NCI-H187 treated with DMSO at 0.1 percent for 48 hours (cell line): ENCODE data around the gene EEF1AKMT4.

Experiments
- DNase-seq: peaks from one replicate; lab custom pipeline; 2025; lab: John Stamatoyannopoulos, UW

EEF1AKMT4 gene

GRCh38 chr3:184298759-184299487, 49.5 kb downstream of the EEF1AKMT4 start, which contains the start of gene PSMD2:
PSMD2 (plus strand) TSS chr3:184299241; CDS start chr3:184299267, 26 bp downstream.
- DNase-seq: peak; percentile 66

- DNase-seq: no peak
Measured at GRCh38 chr3:184299488-184300377, 50.3 kb downstream of the EEF1AKMT4 start.

- DNase-seq: no peak
Measured at GRCh38 chr3:184300378-184300720, 50.9 kb downstream of the EEF1AKMT4 start.

GRCh38 chr3:184305577-184305976, 56.1 kb downstream of the EEF1AKMT4 start:
- no peak for DNase-seq

GRCh38 chr3:184306341-184306972, 57.0 kb downstream of the EEF1AKMT4 start:
- no peak for DNase-seq

- no peak for DNase-seq
Measured at GRCh38 chr3:184307915-184308314, 58.4 kb downstream of the EEF1AKMT4 start.
